Suprapubic skin (tissue), 3 donors: Measurements from ENCODE around the gene OSBPL6.

ENCODE experiments used
- EP300 ChIP-seq: sonication (generic); formaldehyde crosslinking; IDR thresholded peaks from one replicate; pipeline ENCODE4 v1.6.1; 2017; ENCODE audit warnings: antibody characterized with exemption
- TF ChIP-seq, protein P1 (sequence below), 2 donors: fragments of 200-600 bp in 1 of 2; fragments of 450-650 bp in 1 of 2; sonication (generic) in 1 of 2; IDR thresholded peaks; one replicate each; pipeline ENCODE4 v1.5.1; 2016 to 2019; ENCODE audit warnings: antibody characterized with exemption in 2 of 2, mild to moderate bottlenecking in 1 of 2, moderate library complexity in 1 of 2

DNA sequence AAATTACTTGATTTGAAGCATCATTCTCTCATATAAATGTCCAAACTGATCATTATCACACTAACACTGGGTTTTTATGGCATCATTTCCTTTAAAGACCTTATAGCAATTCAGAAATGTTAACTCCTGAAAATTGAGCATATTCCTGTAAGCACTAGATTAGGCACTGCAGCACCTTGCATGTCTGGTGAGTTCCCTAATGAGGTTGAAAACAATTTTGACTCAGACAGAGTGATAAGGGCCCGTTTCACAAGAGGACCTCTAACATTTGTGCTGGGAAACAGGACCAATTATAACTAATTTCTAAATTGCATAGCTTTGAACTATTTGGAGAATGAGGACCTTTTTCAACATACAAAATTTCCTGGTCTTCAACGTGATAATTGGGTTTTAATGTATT is 69.9 kb downstream of the OSBPL6 start:
- TF ChIP-seq, protein P1, sequence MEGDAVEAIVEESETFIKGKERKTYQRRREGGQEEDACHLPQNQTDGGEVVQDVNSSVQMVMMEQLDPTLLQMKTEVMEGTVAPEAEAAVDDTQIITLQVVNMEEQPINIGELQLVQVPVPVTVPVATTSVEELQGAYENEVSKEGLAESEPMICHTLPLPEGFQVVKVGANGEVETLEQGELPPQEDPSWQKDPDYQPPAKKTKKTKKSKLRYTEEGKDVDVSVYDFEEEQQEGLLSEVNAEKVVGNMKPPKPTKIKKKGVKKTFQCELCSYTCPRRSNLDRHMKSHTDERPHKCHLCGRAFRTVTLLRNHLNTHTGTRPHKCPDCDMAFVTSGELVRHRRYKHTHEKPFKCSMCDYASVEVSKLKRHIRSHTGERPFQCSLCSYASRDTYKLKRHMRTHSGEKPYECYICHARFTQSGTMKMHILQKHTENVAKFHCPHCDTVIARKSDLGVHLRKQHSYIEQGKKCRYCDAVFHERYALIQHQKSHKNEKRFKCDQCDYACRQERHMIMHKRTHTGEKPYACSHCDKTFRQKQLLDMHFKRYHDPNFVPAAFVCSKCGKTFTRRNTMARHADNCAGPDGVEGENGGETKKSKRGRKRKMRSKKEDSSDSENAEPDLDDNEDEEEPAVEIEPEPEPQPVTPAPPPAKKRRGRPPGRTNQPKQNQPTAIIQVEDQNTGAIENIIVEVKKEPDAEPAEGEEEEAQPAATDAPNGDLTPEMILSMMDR (IDR thresholded peaks at IDR 0.05) = no peak
- TF ChIP-seq EP300 = no peak
